CD4-positive, alpha-beta T cell treated with Interleukin-2 at 100 ng/mL for 4 hours (primary cell): ENCODE data around the gene ANKFY1.
"Not testable (repeated sequence)": the region's sequence is repeated elsewhere in the genome, so short reads cannot be mapped to it uniquely, and the experiment has no call there.

Source experiments
- DNase-seq: peaks from one replicate; pipeline ENCODE4 v3.0.0-alpha.2; 2020; ENCODE audit warnings: low spot score

The ANKFY1 gene

GRCh38 chr17:4261452-4261851 is 2.3 kb downstream of the ANKFY1 start:
- no peak for DNase-seq

- DNase-seq: no peak
Observed at GRCh38 chr17:4258867-4259266, 4.9 kb downstream of the ANKFY1 start.

DNA sequence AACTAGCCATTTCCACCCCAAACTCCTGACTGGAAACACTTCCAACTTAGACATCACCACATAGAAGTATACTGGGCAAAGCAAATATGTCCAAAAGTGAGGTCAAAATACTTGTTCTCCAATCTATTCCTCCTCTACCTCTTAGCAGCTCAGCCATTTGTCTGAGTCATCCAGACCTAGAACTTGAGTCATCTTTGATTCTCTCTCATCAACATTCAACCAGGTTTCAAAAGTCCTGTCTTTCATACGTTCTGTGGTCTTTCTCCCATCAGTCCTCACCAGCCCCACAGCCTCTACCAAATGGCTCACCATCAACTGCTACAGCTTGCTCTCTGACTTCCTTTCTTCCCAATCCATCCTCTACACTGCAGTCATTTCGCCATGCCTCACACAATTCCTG is 6.8 kb downstream of the ANKFY1 start:
- DNase-seq: no peak

DNA sequence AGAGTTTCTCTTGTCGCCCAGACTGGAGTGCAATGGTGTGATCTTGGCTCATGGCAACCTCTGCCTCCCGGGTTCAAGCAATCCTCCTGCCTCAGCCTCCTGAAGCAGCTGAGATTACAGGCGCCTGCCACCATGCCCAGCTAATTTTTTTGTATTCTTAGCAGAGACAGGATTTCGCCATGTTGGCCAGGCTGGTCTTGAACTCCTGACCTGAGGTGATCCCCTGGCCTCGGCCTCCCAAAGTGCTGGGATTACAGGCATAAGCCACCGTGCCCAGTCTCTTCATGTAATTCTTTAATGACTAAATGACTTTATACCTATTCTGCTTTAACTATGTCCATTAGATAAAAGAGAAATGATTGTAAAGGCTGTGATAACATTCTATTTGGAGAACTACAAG is 8.5 kb downstream of the ANKFY1 start:
- not testable (repeated sequence) for DNase-seq

DNA sequence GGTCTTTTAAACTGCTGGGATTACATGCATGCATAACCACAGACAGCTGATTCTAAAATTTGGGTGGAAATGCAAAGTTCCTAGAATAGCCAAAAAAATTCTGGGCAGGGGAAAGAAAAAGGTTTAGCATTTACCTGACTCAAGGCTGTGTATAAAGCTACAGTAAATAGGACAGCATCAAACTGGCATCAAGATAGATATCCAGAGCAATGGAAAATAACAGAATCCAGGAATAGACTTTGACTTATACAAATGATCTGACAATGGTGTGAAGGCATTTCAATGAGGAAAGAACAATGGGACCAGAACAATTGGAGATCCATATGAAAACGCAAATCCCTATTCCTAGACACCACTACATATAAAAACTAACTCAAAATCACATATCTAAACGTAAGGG is 12.9 kb downstream of the ANKFY1 start:
- no peak for DNase-seq

GRCh38 chr17:4249452-4250029 is 14.2 kb downstream of the ANKFY1 start:
- DNase-seq: peak; percentile 32

DNA sequence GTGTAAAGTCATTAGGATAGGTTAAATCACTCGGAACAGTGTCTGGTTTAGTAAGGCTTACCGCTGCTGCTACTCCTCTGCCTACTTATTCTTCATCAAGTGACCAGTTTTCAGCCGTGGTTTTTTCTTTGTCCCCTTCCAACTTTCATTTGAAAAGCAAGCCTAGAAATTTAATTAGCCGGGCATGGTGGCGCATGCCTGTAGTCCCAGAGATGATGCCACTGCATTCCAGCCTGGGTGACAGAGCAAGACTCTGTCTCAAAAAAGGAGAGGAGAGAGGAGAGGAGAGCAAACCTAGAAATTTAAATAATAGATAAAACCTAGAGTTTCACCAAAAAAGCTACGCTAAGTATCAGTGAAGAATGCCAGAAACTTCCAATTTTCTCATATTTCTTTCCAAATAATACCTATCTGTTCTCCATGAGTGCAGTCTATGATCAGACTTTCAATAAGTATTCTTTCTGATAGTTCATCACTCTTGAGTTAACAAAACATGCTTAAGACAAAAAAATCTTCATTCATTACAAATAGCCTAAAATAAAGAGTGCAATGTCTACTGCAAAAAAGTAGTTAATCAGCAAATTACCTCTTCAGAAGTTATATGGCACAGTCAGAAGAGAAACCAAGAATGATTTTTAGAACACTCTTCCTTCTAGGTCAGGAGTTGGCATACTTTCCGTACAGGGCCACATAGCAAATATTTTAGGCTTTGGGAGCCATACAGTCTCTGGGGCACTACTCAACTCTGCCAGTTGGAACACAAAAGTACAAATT is 15.1 kb downstream of the ANKFY1 start:
- DNase-seq: no peak

DNA sequence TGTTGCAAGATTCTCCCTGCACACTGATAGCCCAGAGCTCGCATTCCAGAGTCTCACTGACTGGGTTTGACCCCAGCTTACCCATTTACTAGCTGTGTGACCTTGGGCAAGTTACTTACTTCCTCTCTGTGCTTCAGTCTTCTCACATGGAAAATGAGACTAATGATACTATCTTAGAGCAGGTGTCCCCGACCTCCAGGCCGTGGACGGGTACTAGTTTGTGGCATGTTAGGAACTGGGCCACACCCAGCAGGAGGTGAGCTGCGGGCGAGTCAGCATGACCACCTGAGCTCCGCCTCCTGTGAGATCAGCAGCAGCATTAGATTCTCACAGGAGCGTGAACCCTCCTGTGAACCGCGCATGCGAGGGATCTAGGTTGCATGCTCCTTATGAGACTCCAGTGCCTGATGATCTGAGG is 15.8 kb downstream of the ANKFY1 start:
- DNase-seq: no peak

DNA sequence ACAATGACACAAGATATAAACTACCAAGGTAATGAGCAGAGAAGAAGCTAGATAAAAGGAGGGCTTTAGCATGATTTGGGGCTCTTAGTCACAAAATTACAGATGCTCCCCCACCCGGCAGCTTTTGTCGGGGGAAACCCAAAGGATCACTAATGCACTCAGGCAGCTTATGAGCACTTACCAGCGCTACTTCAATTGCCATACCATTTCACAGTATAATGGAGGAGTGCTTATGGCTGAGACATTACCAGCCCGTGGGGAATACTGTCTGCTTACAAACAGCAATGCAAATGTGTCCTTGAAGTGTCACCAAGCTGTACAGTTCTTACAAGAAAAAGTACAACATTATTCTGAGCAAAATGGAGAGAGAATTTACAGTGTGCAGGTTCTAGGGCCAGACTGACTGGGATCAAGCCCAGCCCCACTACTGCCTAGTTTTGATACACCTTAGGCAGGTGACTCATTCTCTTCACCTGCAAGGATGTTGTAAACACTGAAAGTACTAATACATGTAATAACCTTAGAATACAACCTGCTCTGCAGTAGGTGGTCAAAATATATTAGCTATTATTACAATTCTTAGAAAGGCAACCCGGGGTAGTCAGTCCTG is 16.3 kb downstream of the ANKFY1 start:
- no peak for DNase-seq

- DNase-seq: no peak
Observed at GRCh38 chr17:4246674-4247073, 17.1 kb downstream of the ANKFY1 start.

DNA sequence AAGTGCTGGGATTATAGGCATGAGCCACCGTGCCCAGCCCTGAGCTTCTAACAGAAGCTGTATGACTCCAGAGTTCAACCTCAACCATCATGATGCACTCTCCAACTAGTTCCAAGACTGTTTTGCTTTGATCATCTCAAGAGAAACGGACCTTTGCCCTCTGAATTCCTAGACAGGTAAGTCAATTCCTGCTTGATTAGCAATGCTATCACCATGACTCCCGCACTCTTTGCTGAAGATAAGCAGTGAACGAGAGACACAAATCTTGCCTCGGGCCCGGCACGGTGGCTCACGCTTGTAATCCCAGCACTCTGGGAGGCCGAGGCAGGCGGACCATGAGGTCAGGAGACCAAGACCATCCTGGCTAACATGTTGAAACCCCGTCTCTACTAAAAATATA is 22.2 kb downstream of the ANKFY1 start:
- DNase-seq: no peak

DNA sequence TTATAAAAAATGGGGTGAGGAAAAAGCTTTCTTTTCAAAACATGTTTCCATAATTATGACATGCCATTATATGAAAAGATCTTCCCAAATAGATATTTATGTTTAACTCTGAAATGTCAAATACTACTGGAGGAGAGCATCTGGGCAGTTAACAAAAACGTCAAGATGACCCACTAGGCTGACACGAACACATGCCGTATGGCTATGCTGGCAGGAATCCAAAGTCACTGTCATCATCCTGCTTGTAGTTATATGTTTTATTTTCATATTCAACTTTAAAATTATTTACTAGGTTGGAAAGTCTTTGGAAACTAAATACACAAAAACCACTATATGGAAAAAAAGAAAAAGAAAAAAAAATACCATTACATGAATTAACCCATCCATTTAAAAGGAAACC is 27.3 kb downstream of the ANKFY1 start:
- DNase-seq: no peak

DNA sequence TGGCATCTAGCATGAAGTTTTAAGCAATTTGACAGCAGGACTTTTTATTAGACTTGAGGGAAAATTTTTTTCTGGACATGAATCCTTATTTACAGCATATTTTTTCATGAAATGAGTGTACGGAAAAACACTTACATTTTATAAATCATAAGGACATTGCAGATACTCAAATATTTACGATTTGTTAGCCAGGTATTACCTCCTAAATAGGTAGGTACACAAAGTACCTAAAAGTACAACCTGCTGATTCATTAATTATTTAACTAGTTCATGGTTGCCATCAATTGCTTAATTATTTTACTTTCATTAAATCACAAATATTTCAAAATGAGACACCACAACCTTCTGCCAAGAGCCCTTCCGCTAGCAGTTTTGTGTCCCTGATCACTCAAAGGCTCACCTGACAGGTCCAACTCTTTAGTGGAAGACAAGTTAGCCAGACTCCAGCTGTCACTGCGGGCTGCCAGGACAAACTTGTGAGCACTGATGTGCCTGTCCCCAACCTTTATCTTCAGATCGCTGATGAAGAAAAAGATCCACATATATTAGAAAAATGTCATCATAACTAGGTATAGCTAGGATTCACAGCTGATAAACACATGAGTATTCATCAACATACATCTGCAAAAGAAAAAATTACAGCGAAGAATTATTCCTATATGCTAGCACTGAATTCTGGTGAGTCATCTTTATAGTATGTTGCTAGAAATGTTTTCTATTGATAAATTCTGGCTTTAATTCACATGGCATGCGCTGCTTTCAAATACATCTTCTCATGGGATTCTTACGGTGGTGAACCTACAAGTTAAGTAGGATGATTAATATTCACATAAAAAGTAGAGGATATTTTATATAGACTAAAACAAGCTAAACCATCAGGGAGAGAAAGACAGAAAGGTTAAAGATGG is 28.2 kb downstream of the ANKFY1 start:
- DNase-seq: no peak

DNA sequence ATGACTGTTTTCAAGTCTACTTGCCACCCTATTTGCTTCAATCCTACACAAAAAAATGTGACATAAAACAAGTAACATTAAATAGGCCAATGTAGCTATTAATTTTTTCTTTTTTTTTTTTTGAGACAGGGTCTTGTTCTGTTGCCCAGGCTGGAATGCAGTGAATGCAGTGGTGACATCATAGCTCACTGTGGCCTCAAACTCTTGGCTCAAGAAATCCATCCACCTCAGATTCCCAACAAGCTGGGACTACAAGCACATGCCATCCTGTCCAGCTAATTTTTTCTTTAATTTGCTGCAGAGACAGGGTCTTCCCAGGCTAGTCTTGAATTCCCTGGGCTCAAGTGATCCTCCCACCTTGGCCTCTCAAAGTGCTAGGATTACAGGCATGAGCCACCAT is 29.4 kb downstream of the ANKFY1 start:
- DNase-seq: no peak

GRCh38 chr17:4233668-4234258 is 30.0 kb downstream of the ANKFY1 start:
- no peak for DNase-seq

- DNase-seq: peak; percentile 17
Observed at GRCh38 chr17:4232168-4232813, 31.5 kb downstream of the ANKFY1 start.

GRCh38 chr17:4229627-4230541 is 33.9 kb downstream of the ANKFY1 start:
- DNase-seq: no peak

- no peak for DNase-seq
Observed at GRCh38 chr17:4221899-4222659, 41.7 kb downstream of the ANKFY1 start.

DNA sequence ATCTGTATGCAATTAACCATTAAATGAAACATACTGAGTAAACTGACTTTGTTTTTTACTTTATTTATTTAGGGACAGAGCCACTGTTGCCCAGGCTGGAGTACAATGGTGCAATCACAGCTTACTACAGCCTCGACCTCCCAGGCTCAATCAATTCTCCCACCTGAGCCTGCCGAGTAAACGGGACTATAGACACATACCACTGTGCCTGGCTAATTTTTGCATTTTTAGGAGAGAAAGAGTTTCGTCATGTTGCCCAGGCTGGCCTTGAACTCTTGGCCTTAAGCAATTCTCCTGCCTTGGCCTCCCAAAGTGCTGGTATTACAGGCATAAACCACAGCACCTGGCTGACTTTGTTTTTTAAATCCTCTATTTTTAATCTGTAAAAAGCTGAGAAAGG is 42.6 kb downstream of the ANKFY1 start:
- DNase-seq: no peak

DNA sequence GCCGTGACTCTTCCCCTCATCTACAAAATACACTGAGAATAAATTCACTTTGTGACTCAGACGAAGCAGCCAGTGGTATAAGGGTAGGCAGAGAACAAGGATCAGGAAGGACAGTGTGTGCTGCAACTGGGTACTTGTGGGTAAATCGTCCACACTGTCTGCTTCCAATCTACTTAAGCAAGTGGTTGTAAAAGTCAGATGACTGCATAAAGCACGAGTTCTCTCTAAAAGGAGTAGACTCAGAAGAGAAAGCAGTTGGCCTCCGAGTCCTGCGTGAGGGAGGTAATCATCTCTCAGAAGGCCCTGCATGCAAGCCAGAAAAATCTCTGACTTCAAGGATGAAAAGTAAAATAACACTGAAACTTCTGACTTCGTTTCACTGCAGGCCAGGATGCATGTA is 43.1 kb downstream of the ANKFY1 start:
- DNase-seq: no peak
